SK-N-SH treated with all-trans-retinoic acid at 6 μM for 48 hours (cell line): ENCODE results near the gene SMPDL3B.
"Not testable (repeated sequence)": the region's sequence is repeated elsewhere in the genome, so short reads cannot be mapped to it uniquely, and the experiment has no call there.

ENCODE experiments used
- ATAC-seq: fragments of 200-7000 bp; cut with Tn5 transposase; 3 replicates; pipeline ENCODE4 v1.9.1; 2020; ENCODE audit warnings: mild to moderate bottlenecking, moderate library complexity
- ARNTL ChIP-seq: fragments of 450-650 bp; formaldehyde crosslinking; IDR thresholded peaks from 2 replicates; pipeline ENCODE4 v1.5.0; 2020; ENCODE audit warnings: low read depth, mild to moderate bottlenecking, moderate library complexity, borderline replicate concordance
- BACH2 ChIP-seq: fragments of 250-450 bp; sonication (Bioruptor Pico); IDR thresholded peaks from 2 replicates; pipeline ENCODE4 v1.9.0; 2021; ENCODE audit warnings: mild to moderate bottlenecking, borderline replicate concordance
- CREB5 ChIP-seq: fragments of 250-450 bp; sonication (Bioruptor Pico); IDR thresholded peaks from 2 replicates; pipeline ENCODE4 v1.5.1; 2020; ENCODE audit warnings: low read depth, mild to moderate bottlenecking, moderate library complexity
- CSDC2 ChIP-seq: fragments of 250-450 bp; sonication (Bioruptor Pico); IDR thresholded peaks from 2 replicates; pipeline ENCODE4 v1.5.0; 2020; ENCODE audit warnings: mild to moderate bottlenecking, moderate library complexity
- CSRNP3 ChIP-seq: fragments of 250-450 bp; sonication (Bioruptor Pico); IDR thresholded peaks from 2 replicates; pipeline ENCODE4 v1.5.1; 2021; ENCODE audit warnings: mild to moderate bottlenecking, moderate library complexity
- ESRRG ChIP-seq: fragments of 250-450 bp; sonication (Bioruptor Pico); IDR thresholded peaks from 2 replicates; pipeline ENCODE4 v1.6.1; 2021; ENCODE audit warnings: mild to moderate bottlenecking
- GLIS3 ChIP-seq: fragments of 250-450 bp; sonication (Bioruptor Pico); IDR thresholded peaks from 2 replicates; pipeline ENCODE4 v1.5.0; 2020; ENCODE audit warnings: mild to moderate bottlenecking, moderate library complexity
- OSR1 ChIP-seq: fragments of 250-450 bp; sonication (Bioruptor Pico); IDR thresholded peaks from 2 replicates; pipeline ENCODE4 v1.8.0; 2022; ENCODE audit warnings: moderate library complexity, mild to moderate bottlenecking, inconsistent platforms
- PATZ1 ChIP-seq: fragments of 250-450 bp; sonication (Bioruptor Pico); IDR thresholded peaks from 2 replicates; pipeline ENCODE4 v1.8.0; 2020; ENCODE audit warnings: mild to moderate bottlenecking, moderate library complexity, borderline replicate concordance
- POU6F1 ChIP-seq: fragments of 250-450 bp; sonication (Bioruptor Pico); IDR thresholded peaks from 2 replicates; pipeline ENCODE4 v1.8.0; 2021; ENCODE audit warnings: low read depth, mild to moderate bottlenecking, moderate library complexity, borderline replicate concordance
- PPARA ChIP-seq: fragments of 250-450 bp; sonication (Bioruptor Pico); IDR thresholded peaks from 2 replicates; pipeline ENCODE4 v1.5.0; 2020; ENCODE audit warnings: mild to moderate bottlenecking, borderline replicate concordance
- RARB ChIP-seq: fragments of 250-450 bp; sonication (Bioruptor Pico); IDR thresholded peaks from 2 replicates; pipeline ENCODE4 v1.8.0; 2021; ENCODE audit warnings: mild to moderate bottlenecking, moderate library complexity
- SNAI2 ChIP-seq: fragments of 250-450 bp; sonication (Bioruptor Pico); IDR thresholded peaks from 2 replicates; pipeline ENCODE4 v1.5.0; 2020; ENCODE audit warnings: mild to moderate bottlenecking, moderate library complexity
- TCF4 ChIP-seq: fragments of 250-450 bp; sonication (Bioruptor Pico); IDR thresholded peaks from 2 replicates; pipeline ENCODE4 v1.8.0; 2021; ENCODE audit warnings: mild to moderate bottlenecking, moderate library complexity, borderline replicate concordance
- TOX ChIP-seq: fragments of 250-450 bp; sonication (Bioruptor Pico); IDR thresholded peaks from 2 replicates; pipeline ENCODE4 v1.8.0; 2021; ENCODE audit warnings: mild to moderate bottlenecking, moderate library complexity, borderline replicate concordance
- TSHZ2 ChIP-seq: fragments of 250-450 bp; sonication (Bioruptor Pico); IDR thresholded peaks from 2 replicates; pipeline ENCODE4 v1.5.0; 2020; ENCODE audit warnings: mild to moderate bottlenecking, moderate library complexity
- ZFP3 ChIP-seq: fragments of 250-450 bp; sonication (Bioruptor Pico); IDR thresholded peaks from 2 replicates; pipeline ENCODE4 v1.5.0; 2020; ENCODE audit warnings: mild to moderate bottlenecking, moderate library complexity
- ZFP30 ChIP-seq: fragments of 450-650 bp; formaldehyde crosslinking; IDR thresholded peaks from 2 replicates; pipeline ENCODE4 v1.5.0; 2022; ENCODE audit warnings: mild to moderate bottlenecking, moderate library complexity
- ZNF565 ChIP-seq: fragments of 450-650 bp; formaldehyde crosslinking; conservative IDR thresholded peaks from 2 replicates; pipeline ENCODE4 v1.5.0; 2020; ENCODE audit warnings: low read depth, mild to moderate bottlenecking, moderate library complexity
- ZNF70 ChIP-seq: fragments of 450-650 bp; formaldehyde crosslinking; IDR thresholded peaks from 2 replicates; pipeline ENCODE4 v1.5.0; 2020; ENCODE audit warnings: mild to moderate bottlenecking, moderate library complexity
- ZNF8 ChIP-seq: fragments of 450-650 bp; formaldehyde crosslinking; IDR thresholded peaks from 2 replicates; pipeline ENCODE4 v1.5.0; 2020; ENCODE audit warnings: mild to moderate bottlenecking, moderate library complexity

SMPDL3B gene

GRCh38 chr1:27999055-27999454 lies 64.3 kb downstream of the SMPDL3B start:
- TF ChIP-seq TCF4 (no peak), POU6F1 (CRISPR knock-in tag) (no peak), BACH2 (CRISPR knock-in tag) (no peak), PATZ1 (CRISPR knock-in tag) (no peak), ESRRG (no peak), RARB (CRISPR knock-in tag) (no peak), ZNF70 (no peak), ZNF8 (CRISPR knock-in tag) (no peak), PPARA (CRISPR knock-in tag) (no peak), TOX (CRISPR knock-in tag) (no peak), CREB5 (CRISPR knock-in tag) (no peak), ZNF565 (CRISPR knock-in tag) (no peak), ARNTL (CRISPR knock-in tag) (no peak), ZFP30 (no peak), SNAI2 (CRISPR knock-in tag) (no peak), CSRNP3 (CRISPR knock-in tag) (no peak)
- no peak for ATAC-seq

GRCh38 chr1:28002600-28002999 lies 67.8 kb downstream of the SMPDL3B start:
- TF ChIP-seq ARNTL (CRISPR knock-in tag) (no peak), OSR1 (CRISPR knock-in tag) (no peak), CSDC2 (no peak), GLIS3 (CRISPR knock-in tag) (no peak), ESRRG (no peak), TSHZ2 (CRISPR knock-in tag) (no peak), ZNF8 (CRISPR knock-in tag) (no peak), ZFP30 (no peak), ZNF565 (CRISPR knock-in tag) (no peak), PPARA (CRISPR knock-in tag) (no peak), SNAI2 (CRISPR knock-in tag) (no peak), ZFP3 (CRISPR knock-in tag) (no peak), PATZ1 (CRISPR knock-in tag) (no peak), CREB5 (CRISPR knock-in tag) (no peak)

GRCh38 chr1:28003117-28003516 lies 68.3 kb downstream of the SMPDL3B start:
- not testable (repeated sequence) for ATAC-seq

More at GRCh38 chr1:28002600-28002999, 67.8 kb downstream of the SMPDL3B start:
- ATAC-seq = no peak
